GM18870 (cell line): ENCODE data around the gene ATP9B.
"Not testable (repeated sequence)": the region's sequence is repeated elsewhere in the genome, so short reads cannot be mapped to it uniquely, and the experiment has no call there.

Experiments used
- ATAC-seq: cut with Tn5 transposase; IDR thresholded peaks from one replicate; pipeline ENCODE4 v1.9.1; 2021; ENCODE audit warnings: moderate library complexity; ENCODE audit not compliant: unreplicated experiment

The ATP9B gene

GRCh38 chr18:79322441-79322840 lies 253.2 kb downstream of the ATP9B start:
- no peak for ATAC-seq

DNA sequence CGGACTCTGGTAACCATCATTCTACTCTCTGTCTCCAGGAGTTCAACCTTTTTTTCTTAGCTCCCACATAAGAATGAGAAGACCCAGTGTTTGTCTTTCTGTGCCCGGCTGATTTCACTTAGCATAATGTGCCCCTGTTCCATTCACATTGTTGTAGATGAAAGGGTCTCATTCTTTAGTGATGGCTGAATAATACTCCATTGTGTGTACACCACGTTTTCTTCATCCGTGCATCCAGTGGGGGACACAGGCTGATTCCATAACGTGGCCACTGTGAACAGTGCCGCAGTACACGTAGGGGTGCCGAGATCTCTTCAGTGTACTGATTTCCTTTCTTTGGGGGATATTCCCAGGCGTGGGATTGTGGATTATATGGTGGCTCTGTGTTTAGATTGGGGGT lies 254.3 kb downstream of the ATP9B start:
- ATAC-seq: no peak

GRCh38 chr18:79326413-79327198 lies 257.4 kb downstream of the ATP9B start:
- ATAC-seq: no peak

GRCh38 chr18:79327199-79327721 lies 258.1 kb downstream of the ATP9B start:
- ATAC-seq: no peak

- ATAC-seq: not testable (repeated sequence)
These were observed 258.7 kb downstream of the ATP9B start for GRCh38 chr18:79327915-79328314.

DNA sequence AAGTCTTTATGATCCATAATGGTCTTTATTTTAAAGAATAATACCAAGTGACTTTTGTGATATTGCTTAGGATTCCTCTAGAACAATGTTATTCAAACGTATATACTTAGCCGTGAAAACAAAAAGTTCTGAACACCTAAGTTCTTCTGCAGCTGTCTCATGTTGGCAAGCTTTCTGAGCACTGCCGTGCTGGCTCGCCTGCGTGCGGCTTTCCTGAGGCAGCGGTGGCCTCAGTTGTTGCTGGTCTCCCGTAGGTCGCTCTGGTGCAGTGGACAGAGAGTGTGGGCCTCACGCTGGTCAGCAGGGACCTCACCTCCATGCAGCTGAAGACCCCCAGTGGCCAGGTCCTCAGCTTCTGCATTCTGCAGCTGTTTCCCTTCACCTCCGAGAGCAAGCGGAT lies 259.7 kb downstream of the ATP9B start:
- no peak for ATAC-seq

DNA sequence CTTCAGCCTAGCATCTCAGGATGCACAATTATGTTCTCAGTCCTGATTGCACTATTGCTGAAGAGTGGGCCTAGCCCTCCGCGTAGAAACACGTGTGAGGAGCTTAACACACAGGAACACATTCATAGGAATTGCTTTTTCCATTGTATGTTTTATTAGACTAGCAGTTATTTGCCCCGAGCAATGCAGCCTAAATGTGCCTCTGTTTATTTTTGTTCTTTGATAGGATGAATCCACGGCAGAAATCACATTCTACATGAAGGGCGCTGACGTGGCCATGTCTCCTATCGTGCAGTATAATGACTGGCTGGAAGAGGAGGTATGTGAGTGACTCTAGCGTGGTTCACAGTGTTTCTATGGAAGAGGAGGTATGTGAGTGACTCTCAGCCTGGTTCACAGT lies 260.6 kb downstream of the ATP9B start:
- ATAC-seq: no peak

- no peak for ATAC-seq
These were observed 263.5 kb downstream of the ATP9B start for GRCh38 chr18:79332646-79333045.

DNA sequence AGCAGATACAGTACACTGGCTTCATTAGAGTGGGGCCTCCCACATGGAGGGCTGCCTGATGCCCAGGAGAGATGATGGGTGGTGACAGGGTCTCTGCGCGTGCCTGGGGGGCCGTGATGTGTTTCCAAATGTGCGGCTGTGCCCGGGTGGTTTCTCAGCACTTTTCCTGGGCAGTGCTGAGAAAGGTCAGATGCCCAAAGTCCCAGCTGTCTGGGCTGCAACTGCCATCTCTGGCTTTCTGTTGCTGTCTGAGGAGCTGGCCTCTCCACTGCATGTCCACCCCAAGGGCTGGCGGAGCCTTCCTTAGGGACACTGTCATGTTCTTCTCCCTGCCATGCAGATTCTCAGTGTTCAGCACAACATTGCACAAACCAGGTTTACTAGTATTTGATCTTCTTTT lies 263.9 kb downstream of the ATP9B start:
- no peak for ATAC-seq

DNA sequence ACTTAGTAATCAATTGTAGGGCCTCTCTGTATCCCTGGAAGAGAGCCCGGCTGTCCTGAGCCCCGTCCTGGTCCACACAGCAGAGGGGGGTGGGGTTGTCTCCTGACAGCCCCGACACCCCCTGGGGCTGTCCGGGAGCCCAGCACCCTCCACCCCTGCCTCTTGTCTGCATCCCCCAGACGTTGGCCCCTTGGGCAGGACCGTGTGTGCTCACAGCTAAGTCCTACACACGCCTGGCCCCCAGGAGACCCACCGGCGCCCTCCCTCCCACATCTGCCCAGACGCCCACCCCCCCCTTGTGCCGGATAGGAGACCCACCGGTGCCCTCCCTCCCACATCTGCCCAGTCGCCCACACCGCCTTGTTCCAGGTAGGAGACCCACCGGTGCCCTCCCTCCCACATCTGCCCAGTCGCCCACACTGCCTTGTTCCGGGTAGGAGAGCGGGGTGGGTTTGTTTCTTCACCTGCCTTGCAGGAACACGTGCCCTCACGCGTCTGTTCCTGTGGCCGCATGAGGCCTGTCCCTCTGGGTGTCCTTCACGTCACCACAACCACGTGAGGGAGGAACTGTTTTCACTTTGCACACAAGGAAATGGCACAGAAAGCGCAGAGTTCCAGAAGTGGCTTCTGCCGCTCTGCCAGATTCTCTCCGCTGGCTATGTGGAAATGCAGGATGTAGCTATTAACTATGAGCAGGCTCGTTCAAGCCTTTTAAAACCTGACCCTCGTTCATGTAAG lies 265.5 kb downstream of the ATP9B start:
- ATAC-seq: no peak

- ATAC-seq: no peak
These were observed 266.7 kb downstream of the ATP9B start for GRCh38 chr18:79335833-79336360.

GRCh38 chr18:79336556-79337142 lies 267.5 kb downstream of the ATP9B start:
- ATAC-seq: no peak

- no peak for ATAC-seq
These were observed 268.0 kb downstream of the ATP9B start for GRCh38 chr18:79337184-79337583.

DNA sequence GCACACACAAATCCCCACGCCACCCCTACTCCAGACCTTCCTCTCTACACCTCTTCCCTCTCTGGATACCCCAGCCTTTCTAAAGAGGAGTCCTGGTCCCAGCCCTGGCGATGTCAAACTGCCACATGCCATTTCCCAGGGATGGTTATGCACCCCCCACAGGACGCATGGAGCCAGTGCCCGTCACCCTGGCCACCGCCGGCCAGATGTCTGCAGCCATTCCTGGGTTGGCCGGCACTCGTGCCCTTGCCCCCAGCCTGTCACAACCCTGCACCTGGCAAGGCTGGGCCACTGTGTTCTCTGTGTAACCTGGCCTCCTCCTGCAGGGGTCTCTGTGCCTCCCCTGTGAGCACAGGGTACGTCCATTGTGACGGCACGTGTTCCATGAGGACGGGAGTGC lies 268.4 kb downstream of the ATP9B start:
- no peak for ATAC-seq

- no peak for ATAC-seq
These were observed 270.1 kb downstream of the ATP9B start for GRCh38 chr18:79339094-79339908.

DNA sequence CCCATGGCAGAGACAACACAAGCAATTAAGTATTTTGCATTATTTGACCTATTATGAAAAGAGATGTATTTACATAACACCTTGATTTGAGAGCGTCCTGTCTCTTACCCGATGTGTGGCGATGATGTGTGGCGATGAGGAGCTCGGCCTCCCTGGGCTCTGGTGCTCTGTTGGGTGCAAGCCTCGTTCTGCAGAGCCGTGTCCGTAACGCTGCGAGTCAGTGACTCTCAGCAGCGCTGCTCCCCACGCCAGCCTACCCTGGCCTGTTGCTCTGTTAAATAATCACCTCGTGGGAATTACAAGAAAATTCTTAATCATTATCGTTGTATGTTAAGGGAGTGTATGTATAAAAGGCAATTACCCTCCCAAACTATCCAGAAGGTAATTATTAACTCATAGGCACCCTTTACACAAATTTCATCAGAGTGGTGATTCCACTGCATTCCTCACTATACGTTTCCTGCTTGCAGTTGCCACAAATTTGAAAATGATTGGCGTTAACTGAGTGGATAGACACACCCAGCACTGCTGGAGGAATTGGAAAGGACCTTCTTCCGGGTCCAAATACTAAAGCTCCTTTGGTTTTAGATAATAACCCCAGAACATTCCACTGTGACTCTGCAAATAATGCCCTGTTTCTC lies 274.5 kb downstream of the ATP9B start:
- ATAC-seq: no peak

GRCh38 chr18:79344208-79344581 lies 275.0 kb downstream of the ATP9B start:
- ATAC-seq: no peak

DNA sequence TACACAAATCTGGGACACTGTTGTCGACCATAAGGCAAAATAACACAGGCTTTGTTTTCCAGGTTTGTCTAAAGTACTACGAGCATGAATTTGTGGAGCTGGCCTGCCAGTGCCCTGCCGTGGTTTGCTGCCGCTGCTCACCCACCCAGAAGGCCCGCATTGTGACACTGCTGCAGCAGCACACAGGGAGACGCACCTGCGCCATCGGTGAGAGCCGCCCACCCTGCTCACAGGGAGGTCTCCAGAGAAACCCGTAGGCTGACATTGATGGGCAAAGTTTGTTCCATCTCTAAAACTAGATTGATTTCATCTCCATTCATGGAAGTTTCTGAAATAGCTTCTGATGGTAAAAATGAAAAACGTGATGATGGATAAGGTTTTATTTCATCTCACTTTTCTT lies 276.2 kb downstream of the ATP9B start:
- no peak for ATAC-seq

GRCh38 chr18:79345981-79346380 lies 276.8 kb downstream of the ATP9B start:
- ATAC-seq: no peak

DNA sequence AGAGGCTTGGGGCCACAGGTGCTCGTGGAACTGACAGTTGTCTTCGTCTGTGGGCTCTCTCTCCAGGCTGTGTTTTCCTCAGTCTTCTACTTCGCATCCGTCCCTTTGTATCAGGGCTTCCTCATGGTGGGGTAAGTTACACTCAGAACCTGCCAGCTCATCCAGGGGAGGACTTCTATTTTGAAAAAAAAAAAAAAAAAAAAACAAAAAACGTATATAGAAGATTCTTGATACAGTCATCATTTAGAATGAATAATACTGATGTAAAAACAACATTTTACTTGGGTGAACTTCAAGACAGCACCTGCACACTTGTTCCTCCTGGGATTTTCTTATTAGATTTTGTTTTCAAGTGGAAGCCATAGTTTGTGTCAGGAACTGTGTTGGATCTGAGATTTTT lies 278.9 kb downstream of the ATP9B start:
- no peak for ATAC-seq
